HUES64 (cell line): Measurements from ENCODE around the gene NAGA.

Experiments used
- H3K27ac ChIP-seq: 2 replicates; pipeline ENCODE4 v1.7.0; 2013; ENCODE audit warnings: low read depth, low read length, inconsistent platforms
- H3K27me3 ChIP-seq: 2 replicates; pipeline ENCODE4 v1.6.1; 2013; ENCODE audit warnings: mild to moderate bottlenecking, low read length; ENCODE audit not compliant: insufficient read depth
- H3K36me3 ChIP-seq: 2 replicates; pipeline ENCODE4 v1.6.1; 2013; ENCODE audit warnings: mild to moderate bottlenecking, low read length; ENCODE audit not compliant: insufficient read depth
- H3K4me1 ChIP-seq: 2 replicates; pipeline ENCODE4 v1.6.1; 2013; ENCODE audit warnings: mild to moderate bottlenecking, low read length, moderate library complexity; ENCODE audit not compliant: insufficient read depth
- H3K4me3 ChIP-seq: 2 replicates; pipeline ENCODE4 v1.5.1; 2013; ENCODE audit warnings: mild to moderate bottlenecking, low read length, moderate library complexity
- H3K9ac ChIP-seq: 2 replicates; pipeline ENCODE4 v1.6.1; 2013; ENCODE audit warnings: mild to moderate bottlenecking, low read depth, low read length
- H3K9me3 ChIP-seq: 2 replicates; pipeline ENCODE4 v1.6.1; 2013; ENCODE audit warnings: low read depth, low read length; ENCODE audit not compliant: insufficient read depth
- WGBS: fragments of 150-250, 120-280 bp; methylation state at CpG from one replicate; pipeline ENCODE4 v1.1.7; 2013; ENCODE audit warnings: missing lambda C conversion rate; 5-methylcytosine and 5-hydroxymethylcytosine counted together

NAGA gene

GRCh38 chr22:42033263-42034181 lies 37.1 kb downstream of the NAGA start:
- Histone ChIP-seq H3K27me3 (no peaks in the 10 kb centered on the region), H3K4me3 (no peak overlapping the region), H3K36me3 (no peaks in the 10 kb centered on the region), H3K9ac (no peak overlapping the region), H3K4me1 (no peaks in the 10 kb centered on the region), H3K9me3 (peaks cover 15% of the 10 kb centered on the region; the same call in 1 of the 2 replicates), H3K27ac (no peak overlapping the region)
- 90% methylated on average over 5 of the region's 5 CpGs for WGBS

DNA sequence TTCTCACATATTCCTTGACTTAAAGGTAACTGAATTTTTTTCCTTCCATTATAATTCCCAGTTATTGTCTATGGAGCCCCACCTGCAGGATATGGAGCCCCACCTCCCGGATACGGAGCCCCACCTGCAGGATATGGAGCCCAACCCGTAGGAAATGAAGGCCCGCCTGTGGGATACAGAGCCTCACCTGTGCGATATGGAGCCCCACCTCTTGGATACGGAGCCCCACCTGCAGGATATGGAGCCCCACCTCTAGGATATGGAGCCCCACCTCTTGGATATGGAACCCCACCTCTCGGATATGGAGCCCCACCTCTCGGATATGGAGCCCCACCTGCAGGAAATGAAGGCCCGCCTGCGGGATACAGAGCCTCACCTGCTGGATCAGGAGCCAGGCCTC lies 43.9 kb downstream of the NAGA start:
- H3K27me3 ChIP-seq: no peaks in the 10 kb centered on the region
- no peaks in the 10 kb centered on the region for H3K36me3 ChIP-seq
- no peaks in the 10 kb centered on the region for H3K4me1 ChIP-seq
- no peak overlapping the region for H3K9ac ChIP-seq
- H3K9me3 ChIP-seq: no peaks in the 10 kb centered on the region
- H3K27ac ChIP-seq: no peak overlapping the region
- no peak overlapping the region for H3K4me3 ChIP-seq
- WGBS: 92% methylated on average over 10 of the region's 10 CpGs

DNA sequence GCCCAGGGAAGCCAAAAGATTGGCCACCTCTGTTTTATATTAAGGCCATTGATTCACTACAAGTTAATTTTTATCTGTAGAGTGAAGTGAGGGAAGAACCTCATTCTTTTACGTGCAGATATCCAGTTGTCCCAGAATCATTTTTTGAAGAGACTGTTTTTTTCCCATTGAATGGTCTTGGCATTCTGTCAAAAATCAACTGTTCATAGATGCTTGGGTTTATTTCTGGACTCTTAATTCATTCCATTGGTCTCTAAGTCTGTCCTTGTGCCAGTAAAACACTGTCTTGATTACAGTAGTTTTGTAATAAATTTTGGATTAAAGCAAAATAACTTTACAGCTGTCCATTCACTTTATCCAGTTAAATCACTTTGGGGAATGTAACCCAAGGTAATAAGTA lies 45.2 kb downstream of the NAGA start:
- Histone ChIP-seq H3K4me1 (no peaks in the 10 kb centered on the region), H3K36me3 (no peaks in the 10 kb centered on the region), H3K27ac (no peak overlapping the region), H3K4me3 (no peak overlapping the region), H3K27me3 (no peaks in the 10 kb centered on the region), H3K9me3 (no peaks in the 10 kb centered on the region), H3K9ac (no peak overlapping the region)
- 100% methylated on average over 1 of the region's 1 CpG for WGBS

DNA sequence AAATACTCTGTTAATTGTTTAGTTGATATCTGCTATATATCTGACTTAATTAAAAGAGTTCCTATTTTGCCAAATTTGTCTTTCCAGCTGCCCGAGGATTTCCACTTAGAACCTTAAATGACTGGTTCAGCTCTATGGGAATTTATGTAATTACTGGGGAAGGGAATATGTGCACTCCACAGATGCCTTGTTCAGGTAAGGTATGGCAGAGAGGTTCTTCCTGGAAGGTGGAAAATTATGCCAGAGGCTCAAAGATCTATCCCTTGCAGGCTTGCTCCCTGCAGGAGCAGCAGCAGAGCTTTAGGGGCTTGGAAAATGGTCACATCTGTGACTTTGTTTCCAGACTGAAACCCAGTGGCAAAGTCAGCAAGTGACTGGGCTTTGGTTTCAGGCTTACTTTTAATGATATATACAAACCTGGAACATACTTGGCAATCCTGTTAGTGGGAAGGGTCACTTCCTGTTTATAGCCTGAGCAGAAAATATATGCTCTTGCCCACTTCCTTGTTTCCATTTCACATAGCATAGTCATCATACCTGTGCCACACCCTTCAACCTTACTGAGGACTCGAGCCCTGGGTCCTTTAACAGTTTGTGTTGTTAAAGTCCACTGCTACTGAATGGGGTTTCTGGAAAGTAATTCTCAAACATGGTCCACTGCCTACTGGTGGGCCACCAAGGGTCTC lies 48.3 kb downstream of the NAGA start:
- H3K4me3 ChIP-seq: no peak overlapping the region
- H3K9me3 ChIP-seq: no peaks in the 10 kb centered on the region
- no peaks in the 10 kb centered on the region for H3K36me3 ChIP-seq
- no peaks in the 10 kb centered on the region for H3K4me1 ChIP-seq
- H3K27ac ChIP-seq: no peak overlapping the region
- no peak overlapping the region for H3K9ac ChIP-seq
- H3K27me3 ChIP-seq: no peaks in the 10 kb centered on the region
- 94% methylated on average over 2 of the region's 2 CpGs for WGBS

DNA sequence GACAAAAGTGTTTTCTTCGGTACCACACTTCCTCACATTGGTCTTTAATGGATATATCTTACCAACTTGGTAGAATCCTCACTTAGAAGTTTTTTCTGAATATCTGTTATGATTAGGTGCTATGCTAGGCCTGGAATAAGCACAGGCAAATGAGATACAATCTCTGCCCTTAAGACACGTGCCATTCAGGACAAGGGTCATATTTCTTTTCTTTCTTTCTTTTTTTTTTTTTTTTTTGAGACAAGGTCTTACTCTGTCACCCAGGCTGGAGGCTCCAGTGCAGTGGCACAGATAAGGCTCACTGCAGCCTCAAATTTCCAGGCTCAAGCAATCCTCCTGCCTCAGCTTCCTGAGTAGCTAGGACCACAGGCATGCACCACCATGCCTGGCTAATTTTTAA lies 49.0 kb downstream of the NAGA start:
- Histone ChIP-seq H3K9me3 (no peaks in the 10 kb centered on the region), H3K9ac (no peak overlapping the region), H3K4me1 (no peaks in the 10 kb centered on the region), H3K27me3 (no peaks in the 10 kb centered on the region), H3K36me3 (no peaks in the 10 kb centered on the region), H3K27ac (no peak overlapping the region), H3K4me3 (no peak overlapping the region)
- WGBS: 75% methylated on average over 2 of the region's 2 CpGs

- Histone ChIP-seq H3K27ac (no peak overlapping the region), H3K36me3 (no peaks in the 10 kb centered on the region), H3K9me3 (no peaks in the 10 kb centered on the region), H3K4me1 (no peaks in the 10 kb centered on the region), H3K9ac (no peak overlapping the region), H3K27me3 (no peaks in the 10 kb centered on the region; the same call in 1 of the 2 replicates), H3K4me3 (no peak overlapping the region)
- WGBS: 68% methylated on average over 1 of the region's 1 CpG
These were observed 52.4 kb downstream of the NAGA start for GRCh38 chr22:42018224-42018623.

GRCh38 chr22:42016111-42016510 lies 54.5 kb downstream of the NAGA start:
- Histone ChIP-seq H3K9me3 (no peaks in the 10 kb centered on the region), H3K27ac (no peak overlapping the region), H3K4me3 (no peak overlapping the region), H3K4me1 (no peaks in the 10 kb centered on the region), H3K9ac (no peak overlapping the region), H3K36me3 (no peaks in the 10 kb centered on the region), H3K27me3 (no peaks in the 10 kb centered on the region; the same call in 1 of the 2 replicates)
- WGBS: 84% methylated on average over 10 of the region's 10 CpGs

GRCh38 chr22:42013385-42013784 lies 57.2 kb downstream of the NAGA start:
- Histone ChIP-seq H3K27ac (no peak overlapping the region), H3K9me3 (peaks cover 12% of the 10 kb centered on the region)
- WGBS: 82% methylated on average over 4 of the region's 4 CpGs

DNA sequence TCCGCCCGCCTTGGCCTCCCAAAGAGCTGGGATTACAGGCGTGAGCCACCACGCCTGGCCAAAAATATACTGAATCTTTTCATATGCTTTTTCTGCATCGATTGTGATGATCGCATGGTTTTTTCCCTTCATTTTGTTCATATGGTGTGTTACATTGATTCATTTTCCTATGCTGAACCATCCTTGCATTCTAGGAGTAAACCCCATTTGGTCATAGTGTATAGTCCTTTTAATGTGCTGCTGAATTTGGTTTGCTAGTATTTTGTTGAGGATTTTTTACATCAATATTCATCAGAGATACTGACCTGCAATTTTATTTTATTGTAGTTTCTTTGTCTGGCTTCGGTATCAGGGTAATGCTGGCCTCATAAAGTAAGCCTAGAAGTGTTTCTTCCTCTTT lies 59.8 kb downstream of the NAGA start:
- Histone ChIP-seq H3K4me1 (no peaks in the 10 kb centered on the region), H3K9ac (no peak overlapping the region), H3K36me3 (no peaks in the 10 kb centered on the region), H3K9me3 (peaks cover 12% of the 10 kb centered on the region), H3K27me3 (no peaks in the 10 kb centered on the region), H3K27ac (no peak overlapping the region), H3K4me3 (no peak overlapping the region)
- 83% methylated on average over 7 of the region's 7 CpGs for WGBS

More at GRCh38 chr22:42013385-42013784, 57.2 kb downstream of the NAGA start:
- Histone ChIP-seq H3K4me1 (no peaks in the 10 kb centered on the region), H3K36me3 (no peaks in the 10 kb centered on the region), H3K9ac (no peak overlapping the region), H3K27me3 (no peaks in the 10 kb centered on the region; the same call in 1 of the 2 replicates), H3K4me3 (no peak overlapping the region)
